GM13976 (cell line): ENCODE results near the gene KRT83.

Source experiments
- DNase-seq: peaks from one replicate; pipeline ENCODE4 v3.0.0; 2012; ENCODE audit warnings: low spot score
- CTCF ChIP-seq: IDR thresholded peaks from 2 replicates; pipeline ENCODE4 v1.5.1; 2012; ENCODE audit warnings: borderline replicate concordance, mild to moderate bottlenecking; ENCODE audit not compliant: insufficient read depth; ENCODE audit errors: extremely low read depth, missing control alignments, control extremely low read depth
- in situ Hi-C: fragments of 300-500 bp; cut with MboI; formaldehyde crosslinking; loops from one replicate; pipeline ENCODE4 v1.12.0; 2022; ENCODE audit warnings: low sequenced_read_pairs, mixed read lengths, inconsistent platforms; ENCODE audit not compliant: unreplicated experiment

Gene KRT83

DNA sequence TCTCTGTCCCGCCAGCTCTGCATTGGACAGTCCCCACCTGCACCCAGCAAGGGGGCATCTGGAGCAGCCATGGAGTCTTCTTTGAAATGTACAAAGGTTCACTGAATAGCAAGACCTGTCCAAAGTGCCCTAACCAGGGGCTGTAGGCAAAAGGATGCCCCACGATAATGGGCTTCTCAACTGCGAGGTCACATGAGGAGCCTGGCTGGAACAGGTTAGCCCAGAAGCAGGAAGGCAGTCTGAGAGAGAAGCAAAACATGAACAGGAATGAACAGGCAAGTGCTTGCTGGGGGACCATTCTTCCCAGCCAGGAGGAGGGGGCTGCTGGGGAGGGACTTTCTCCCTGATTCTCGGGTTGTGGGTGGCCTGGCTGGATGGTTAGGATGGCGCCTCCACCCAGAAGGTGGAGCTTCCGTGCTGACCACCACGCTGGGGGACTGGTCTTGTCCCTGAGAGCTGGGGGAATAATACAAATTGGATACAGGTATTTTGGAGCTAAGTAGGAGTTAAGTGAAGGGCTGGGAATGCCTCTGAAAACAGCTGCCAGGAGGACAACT lies 39.0 kb upstream of the KRT83 start:
- in situ Hi-C loops: no loop called here
- no peak for DNase-seq
- no peak for TF ChIP-seq CTCF

DNA sequence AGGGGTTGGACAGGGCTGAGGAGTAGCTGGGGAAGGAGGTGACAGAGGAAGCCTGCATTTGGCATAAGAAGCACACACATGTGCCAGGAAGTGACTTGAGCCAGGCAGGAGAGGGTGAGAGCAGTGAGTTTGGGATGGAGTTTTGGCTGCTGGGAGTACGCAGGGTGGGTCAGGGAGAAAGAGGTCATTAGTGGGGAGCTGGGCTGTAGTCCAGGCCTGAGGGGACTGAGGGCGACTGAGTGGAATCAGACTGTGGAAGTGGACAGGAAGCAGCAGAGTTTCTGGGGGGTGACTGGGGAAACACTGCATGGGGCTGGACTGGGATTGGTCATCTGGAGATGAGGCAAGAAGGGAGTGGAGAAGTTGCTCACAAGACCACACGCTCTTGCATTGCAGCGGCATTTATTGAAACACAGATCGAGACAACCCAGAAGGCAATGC lies 38.4 kb upstream of the KRT83 start:
- in situ Hi-C loops: no loop called here
- DNase-seq: no peak
- TF ChIP-seq CTCF: no peak

- DNase-seq: peak; percentile 76
- no peak for TF ChIP-seq CTCF
- in situ Hi-C loops: no loop called here
These were observed 37.6 kb upstream of the KRT83 start for GRCh38 chr12:52358575-52359350.

DNA sequence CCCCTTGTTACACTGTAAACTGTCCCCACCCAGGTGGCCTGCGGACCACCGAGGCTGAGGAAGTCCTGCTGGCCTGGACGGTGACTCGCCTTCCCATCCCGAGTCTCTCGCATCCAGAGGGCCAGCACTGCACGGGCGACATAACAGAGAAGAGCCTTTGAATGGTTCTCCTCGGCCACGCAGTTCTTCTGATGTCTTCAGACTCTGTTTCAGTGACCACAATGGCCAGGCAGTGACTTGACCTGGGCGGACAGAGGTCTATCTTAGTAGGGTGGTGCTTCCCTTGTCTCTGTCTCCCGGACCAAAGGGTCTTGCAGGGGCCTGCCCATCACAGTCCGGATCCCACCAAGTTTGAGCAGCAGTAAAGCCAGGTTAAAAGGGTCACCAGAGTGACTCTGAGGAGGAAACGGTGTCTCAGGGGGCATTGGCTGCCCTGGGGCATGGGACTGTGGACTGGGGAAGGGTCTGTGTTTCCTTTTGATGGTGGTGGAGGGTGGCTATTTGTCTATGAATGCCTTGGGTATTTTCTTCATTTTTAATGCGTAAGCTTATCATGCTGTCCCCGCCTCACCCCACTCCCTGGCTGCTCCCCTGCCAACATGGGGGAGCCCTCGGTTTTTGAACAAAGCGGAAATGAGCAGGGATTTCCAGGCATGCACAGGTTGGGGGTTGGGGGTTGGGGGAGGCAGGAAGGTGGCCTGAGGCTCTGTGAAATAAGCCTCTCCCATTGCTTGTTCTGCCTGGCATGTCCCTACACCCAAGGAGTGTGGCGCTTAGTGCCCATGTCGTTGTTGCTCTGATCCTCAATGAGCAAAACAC lies 35.8 kb upstream of the KRT83 start:
- in situ Hi-C loops: no loop called here
- DNase-seq: no peak
- no peak for TF ChIP-seq CTCF

GRCh38 chr12:52356031-52356761 lies 35.0 kb upstream of the KRT83 start:
- no peak for DNase-seq
- in situ Hi-C loops: no loop called here
- no peak for TF ChIP-seq CTCF

DNA sequence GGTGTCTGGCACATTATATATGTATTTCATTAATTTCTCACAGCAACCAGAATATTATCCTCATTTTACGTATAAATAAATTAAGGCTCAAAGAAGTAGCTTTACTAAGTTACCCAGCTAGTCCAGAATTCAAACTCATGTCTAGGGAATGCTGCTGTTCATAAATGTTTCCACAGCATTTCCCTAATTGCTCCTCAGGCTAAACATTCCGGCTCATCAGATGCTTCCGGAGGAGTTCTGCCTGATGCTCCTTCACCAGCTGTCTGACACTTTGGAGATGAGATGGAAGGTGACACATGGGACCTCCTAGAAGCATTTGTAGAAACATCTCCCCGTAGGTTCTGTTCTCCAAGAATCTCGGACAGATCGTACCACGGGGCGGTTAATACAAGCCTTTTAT lies 34.0 kb upstream of the KRT83 start:
- in situ Hi-C loops: no loop called here
- DNase-seq: no peak
- TF ChIP-seq CTCF: no peak
